A549 (cell line): ENCODE measurements around the gene WHRN. TPM values are rescaled to one million over a fixed set of nuclear protein-coding genes. Genes with fewer than 3 reads are reported as not detected.

ENCODE experiments used
- ATAC-seq, 2 experiments: fragments of 200-7000 bp in 1 of 2; fragments of >200 bp in 1 of 2; cut with Nextera tagmentation in 1 of 2; cut with Tn5 transposase in 1 of 2; 3 replicates each; pipeline versions ENCODE4 v1.8.0 to v1.9.1; 2018 to 2020; ENCODE audit warnings: mild to moderate bottlenecking in 1 of 2, moderate library complexity in 1 of 2
- CTCF ChIA-PET: fragments of 300-600 bp; sonication (Branson Sonifier 250); formaldehyde crosslinking; extraction: SDS; loops from one replicate; lab custom pipeline; 2021; ENCODE audit warnings: antibody characterized with exemption, inconsistent platforms; lab: Yijun Ruan, JAX
- POLR2A ChIA-PET: fragments of 350-600 bp; formaldehyde crosslinking; extraction: SDS; loops from one replicate; lab custom pipeline; 2021; ENCODE audit warnings: antibody characterized with exemption, inconsistent platforms; lab: Yijun Ruan, JAX
- DNase-seq, 2 experiments: peaks; one replicate each; pipeline versions ENCODE4 v3.0.0 to v3.0.0-alpha.2; 2011 to 2016; ENCODE audit warnings: low read depth in 1 of 2, low spot score in 1 of 2
- FAIRE-seq: peaks from 2 replicates; lab custom pipeline; 2011; peaks lifted over from hg19 to GRCh38; lab: Jason Lieb, UNC
- H3K27ac ChIP-seq, 2 experiments: fragments of >200 bp; sonication (Bioruptor Twin); formaldehyde crosslinking; 3 replicates each; pipeline ENCODE4 v1.5.1; 2016 to 2017
- H3K4me1 ChIP-seq: fragments of >200 bp; sonication (Bioruptor Twin); formaldehyde crosslinking; 3 replicates; pipeline ENCODE4 v1.6.1; 2016
- H3K4me2 ChIP-seq: fragments of >200 bp; sonication (Bioruptor Twin); formaldehyde crosslinking; 3 replicates; pipeline ENCODE4 v1.6.1; 2016
- H3K4me3 ChIP-seq: fragments of >200 bp; sonication (Bioruptor Twin); formaldehyde crosslinking; 3 replicates; pipeline ENCODE4 v1.5.1; 2016
- H3K9me3 ChIP-seq: fragments of >200 bp; sonication (Bioruptor Twin); formaldehyde crosslinking; 3 replicates; pipeline ENCODE4 v1.6.1; 2016
- BCL3 ChIP-seq: fragments of >200 bp; sonication (Bioruptor Twin); formaldehyde crosslinking; IDR thresholded peaks from 3 replicates; pipeline ENCODE4 v1.6.1; 2016
- CEBPB ChIP-seq, 2 experiments: fragments of >200 bp in 1 of 2; sonication (Bioruptor Twin) in 1 of 2; formaldehyde crosslinking in 1 of 2; IDR thresholded peaks; 2 replicates each; pipeline ENCODE4 v1.6.1; 2012 to 2016
- CHD2 ChIP-seq: fragments of 150-350 bp; IDR thresholded peaks from 2 replicates; pipeline ENCODE4 v1.6.1; 2014; ENCODE audit warnings: low read length; ENCODE audit not compliant: partially characterized antibody
- EHF ChIP-seq: fragments of 250-450 bp; sonication (Bioruptor Pico); IDR thresholded peaks from 2 replicates; pipeline ENCODE4 v1.5.0; 2020; ENCODE audit warnings: mild to moderate bottlenecking
- EHMT2 ChIP-seq: fragments of 200-600 bp; sonication (generic); IDR thresholded peaks from 2 replicates; pipeline ENCODE4 v1.6.1; 2016; ENCODE audit warnings: antibody characterized with exemption, low read depth, mild to moderate bottlenecking, moderate library complexity
- ELK1 ChIP-seq: fragments of 150-350 bp; IDR thresholded peaks from 2 replicates; pipeline ENCODE4 v1.6.1; 2014; ENCODE audit warnings: low read depth, mild to moderate bottlenecking, low read length
- FOSB ChIP-seq: fragments of 250-450 bp; sonication (Bioruptor Pico); IDR thresholded peaks from 2 replicates; pipeline ENCODE4 v1.5.0; 2020; ENCODE audit warnings: mild to moderate bottlenecking, moderate library complexity
- FOSL2 ChIP-seq, 2 experiments: fragments of 450-650 bp in 1 of 2; fragments of >200 bp in 1 of 2; sonication (Bioruptor Twin) in 1 of 2; formaldehyde crosslinking; IDR thresholded peaks; 2 replicates each; pipeline versions ENCODE4 v1.5.0 to v1.6.1; 2016 to 2020; ENCODE audit warnings: mild to moderate bottlenecking in 1 of 2, moderate library complexity in 1 of 2
- FOXS1 ChIP-seq: fragments of 250-450 bp; sonication (Bioruptor Pico); IDR thresholded peaks from 2 replicates; pipeline ENCODE4 v1.5.0; 2020; ENCODE audit warnings: mild to moderate bottlenecking, moderate library complexity
- HEYL ChIP-seq: fragments of 250-450 bp; sonication (Bioruptor Pico); IDR thresholded peaks from 2 replicates; pipeline ENCODE4 v1.8.0; 2021; ENCODE audit warnings: mild to moderate bottlenecking, moderate library complexity
- HOXA7 ChIP-seq: fragments of 250-450 bp; sonication (Bioruptor Pico); IDR thresholded peaks from 2 replicates; pipeline ENCODE4 v1.5.0; 2020; ENCODE audit warnings: mild to moderate bottlenecking, moderate library complexity
- HOXB5 ChIP-seq: fragments of 250-450 bp; sonication (Bioruptor Pico); IDR thresholded peaks from 2 replicates; pipeline ENCODE4 v1.5.0; 2020; ENCODE audit warnings: mild to moderate bottlenecking, moderate library complexity
- JUN ChIP-seq, 2 experiments: fragments of >200 bp; sonication (Bioruptor Twin); formaldehyde crosslinking; IDR thresholded peaks; 2 replicates in 1 of 2; 3 replicates in 1 of 2; pipeline ENCODE4 v1.6.1; 2016 to 2017
- JUNB ChIP-seq: fragments of >200 bp; sonication (Bioruptor Twin); formaldehyde crosslinking; IDR thresholded peaks from 2 replicates; pipeline ENCODE4 v1.6.1; 2016
- KDM5A ChIP-seq: fragments of 200-600 bp; sonication (generic); IDR thresholded peaks from 2 replicates; pipeline ENCODE4 v1.6.1; 2016; ENCODE audit warnings: antibody characterized with exemption, mild to moderate bottlenecking
- MAX ChIP-seq: IDR thresholded peaks from 2 replicates; pipeline ENCODE4 v1.6.1; 2012
- NPAS2 ChIP-seq: fragments of 250-450 bp; sonication (Bioruptor Pico); IDR thresholded peaks from 2 replicates; pipeline ENCODE4 v1.8.0; 2022; ENCODE audit warnings: mild to moderate bottlenecking, moderate library complexity, borderline replicate concordance
- RFX5 ChIP-seq: fragments of 450-650 bp; IDR thresholded peaks from 2 replicates; pipeline ENCODE4 v1.7.1; 2014; ENCODE audit warnings: antibody characterized with exemption, mild to moderate bottlenecking, moderate library complexity
- SMC3 ChIP-seq: fragments of >200 bp; sonication (Bioruptor Twin); formaldehyde crosslinking; IDR thresholded peaks from 3 replicates; pipeline ENCODE4 v1.6.1; 2018; ENCODE audit warnings: inconsistent platforms
- SREBF2 ChIP-seq: fragments of 450-650 bp; IDR thresholded peaks from 2 replicates; pipeline ENCODE4 v1.6.1; 2014; ENCODE audit warnings: mild to moderate bottlenecking, moderate library complexity
- ZSCAN20 ChIP-seq: fragments of 250-450 bp; sonication (Bioruptor Pico); IDR thresholded peaks from 2 replicates; pipeline ENCODE4 v1.8.0; 2022; ENCODE audit warnings: mild to moderate bottlenecking, moderate library complexity
- WGBS: methylation state at CpG from one replicate; pipeline ENCODE4 v1.1.6; 2017; ENCODE audit errors: missing lambda C conversion rate; 5-methylcytosine and 5-hydroxymethylcytosine counted together
- polyA plus RNA-seq, 4 experiments: library from polyadenylated mRNA; depleted of rRNA in 3 of 4; stranded (reverse); fragments of >200 nt; fragmentation: RNase III in 1 of 4; extraction: RNeasy Plus Mini Kit Qiagen cat#74134 plus additional on column Dnase treatment in 1 of 4; gene quantifications; 2 replicates in 3 of 4; 3 replicates in 1 of 4; pipeline ENCODE4 v1.2.3, GENCODE V29; 2011 to 2017
- TF ChIP-seq, protein P1 (sequence below): fragments of >200 bp; sonication (Bioruptor Twin); formaldehyde crosslinking; IDR thresholded peaks from 2 replicates; pipeline ENCODE4 v1.6.1; 2016
- TF ChIP-seq, protein P2 (sequence below): fragments of 250-450 bp; sonication (Bioruptor Pico); IDR thresholded peaks from 2 replicates; pipeline ENCODE4 v1.5.0; 2020; ENCODE audit warnings: low read depth, mild to moderate bottlenecking, moderate library complexity

WHRN gene
- polyA plus RNA-seq, 2 of the 4 experiments (the other 2 are of a cell fraction): 1.2 to 3.2 TPM

GRCh38 chr9:114401344-114401743 is 103.9 kb downstream of the WHRN start:
- 81% methylated on average over 7 of the region's 7 CpGs for WGBS
- CTCF ChIA-PET: interaction anchor here (0.5 to 11.9 kb wide), 5 partner anchors 10 to 509 kb away, joined by 3 to 160 read pairs (median 3); no protein-coding TSS in a partner anchor
- H3K4me2 ChIP-seq: no peak overlapping the region
- POLR2A ChIA-PET: no interaction called here
- no peak for FAIRE-seq
- DNase-seq: no peak
- no peaks in the 10 kb centered on the region for H3K9me3 ChIP-seq
- TF ChIP-seq JUN (IDR thresholded peaks at IDR 0.05) (no peak), KDM5A (no peak), SREBF2 (no peak), RFX5 (no peak), JUNB (no peak), HOXA7 (CRISPR knock-in tag) (no peak), NPAS2 (CRISPR knock-in tag) (no peak), FOSB (CRISPR knock-in tag) (no peak), ZSCAN20 (no peak), EHMT2 (no peak), CEBPB (IDR thresholded peaks at IDR 0.05) (no peak), HOXB5 (CRISPR knock-in tag) (no peak), EHF (CRISPR knock-in tag) (no peak), BCL3 (no peak), ELK1 (no peak), CHD2 (no peak), HEYL (CRISPR knock-in tag) (no peak), FOSL2 (IDR thresholded peaks at IDR 0.05) (no peak), FOSL2 (CRISPR knock-in tag; IDR thresholded peaks at IDR 0.05) (no peak), FOXS1 (CRISPR knock-in tag) (no peak)
- TF ChIP-seq, protein P1, sequence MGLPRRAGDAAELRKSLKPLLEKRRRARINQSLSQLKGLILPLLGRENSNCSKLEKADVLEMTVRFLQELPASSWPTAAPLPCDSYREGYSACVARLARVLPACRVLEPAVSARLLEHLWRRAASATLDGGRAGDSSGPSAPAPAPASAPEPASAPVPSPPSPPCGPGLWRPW: no peak
- H3K4me3 ChIP-seq: no peak overlapping the region
- H3K27ac ChIP-seq: no peak overlapping the region
- no peak for ATAC-seq
- H3K4me1 ChIP-seq: peaks cover 9% of the 10 kb centered on the region; the same call in 1 of the 3 replicates

- H3K9me3 ChIP-seq: no peaks in the 10 kb centered on the region
- CTCF ChIA-PET: interaction anchor here (0.5 to 11.9 kb wide), 5 partner anchors 8 to 510 kb away, joined by 3 to 160 read pairs (median 3); no protein-coding TSS in a partner anchor
- no peak overlapping the region for H3K4me2 ChIP-seq
- WGBS: 80% methylated on average over 2 of the region's 2 CpGs
- DNase-seq: no peak
- ATAC-seq: no peak
- peaks cover 9% of the 10 kb centered on the region; the same call in 1 of the 3 replicates for H3K4me1 ChIP-seq
- no peak overlapping the region for H3K4me3 ChIP-seq
- H3K27ac ChIP-seq: no peak overlapping the region
- FAIRE-seq: no peak
- TF ChIP-seq, protein P1: no peak
- TF ChIP-seq MAX (no peak), SMC3 (no peak)
- TF ChIP-seq, protein P2, sequence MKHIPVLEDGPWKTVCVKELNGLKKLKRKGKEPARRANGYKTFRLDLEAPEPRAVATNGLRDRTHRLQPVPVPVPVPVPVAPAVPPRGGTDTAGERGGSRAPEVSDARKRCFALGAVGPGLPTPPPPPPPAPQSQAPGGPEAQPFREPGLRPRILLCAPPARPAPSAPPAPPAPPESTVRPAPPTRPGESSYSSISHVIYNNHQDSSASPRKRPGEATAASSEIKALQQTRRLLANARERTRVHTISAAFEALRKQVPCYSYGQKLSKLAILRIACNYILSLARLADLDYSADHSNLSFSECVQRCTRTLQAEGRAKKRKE (CRISPR knock-in tag): no peak
- TF ChIP-seq, all 56 proteins: peak for 0
- POLR2A ChIA-PET: no interaction called here
Observed at GRCh38 chr9:114400772-114401171, 104.5 kb downstream of the WHRN start.
